Endometrium (tissue), 2 donors: ENCODE measurements around the gene KCNK5.

Source experiments
- FAIRE-seq: peaks from 2 replicates; lab custom pipeline; 2012; peaks lifted over from hg19 to GRCh38; lab: Jason Lieb, UNC
- donor health status: control.
- donor health status: control.

The KCNK5 gene

DNA sequence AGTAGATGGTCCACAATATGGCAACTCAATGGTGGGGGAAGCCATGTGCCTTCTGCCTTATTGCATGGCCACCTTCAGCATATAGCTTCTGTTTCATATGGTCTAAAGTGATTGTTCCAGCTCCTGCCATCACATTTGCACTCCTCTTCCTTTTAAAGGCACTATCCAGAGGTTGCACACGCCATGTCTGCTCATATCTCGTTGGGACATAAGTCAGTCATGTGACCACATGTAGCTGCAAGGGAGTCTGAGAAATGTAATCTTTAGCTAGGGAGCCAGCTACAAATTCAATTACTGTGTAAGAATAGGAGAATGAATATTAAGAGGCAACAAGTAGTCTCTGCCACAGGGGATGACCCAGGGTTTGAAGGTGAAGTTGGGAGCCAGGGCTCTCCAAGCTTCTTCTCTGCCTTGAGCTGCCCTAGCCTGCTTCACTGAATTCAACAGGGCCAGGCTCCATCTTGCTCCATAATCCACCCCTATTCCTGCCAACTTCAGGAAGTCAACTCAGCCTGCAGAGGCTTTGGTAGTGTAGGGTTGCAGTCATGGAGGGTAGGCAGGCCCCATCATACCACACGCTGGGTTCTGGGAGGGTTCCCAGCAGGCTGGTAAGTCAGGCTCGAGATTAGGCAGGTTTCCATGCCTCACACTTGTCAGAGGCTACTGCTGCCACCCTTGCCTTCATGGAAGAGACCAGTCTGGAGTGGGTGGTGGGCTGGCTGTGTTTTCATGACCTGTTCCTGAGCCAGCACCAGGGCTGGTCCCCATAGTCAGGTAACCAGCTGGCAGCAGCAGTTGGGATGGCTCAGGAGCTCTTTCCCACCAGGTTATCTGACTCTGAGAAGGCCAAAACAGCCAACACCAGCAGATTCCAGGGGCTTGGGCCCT lies 57.5 kb downstream of the KCNK5 start:
- FAIRE-seq: no peak

DNA sequence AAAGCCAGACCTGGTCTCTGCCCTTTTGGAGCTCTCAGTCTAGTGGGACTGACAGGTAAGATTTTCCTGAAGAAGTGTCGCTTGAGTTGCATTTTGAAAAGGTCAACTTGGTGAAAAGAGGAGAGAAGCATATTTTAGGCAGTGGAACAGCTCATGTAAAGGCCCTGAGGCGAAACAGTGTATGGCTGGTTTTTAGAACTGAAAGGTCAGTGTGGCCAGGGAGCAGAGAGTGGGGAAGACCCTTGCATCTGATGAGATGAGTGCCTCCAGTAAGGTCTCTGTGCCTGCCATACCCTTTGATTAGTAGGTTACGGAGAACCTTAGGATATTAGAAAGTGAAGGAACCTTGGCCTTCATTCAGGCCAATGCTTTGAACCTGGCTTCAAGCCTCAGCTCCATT lies 58.4 kb downstream of the KCNK5 start:
- FAIRE-seq: no peak

DNA sequence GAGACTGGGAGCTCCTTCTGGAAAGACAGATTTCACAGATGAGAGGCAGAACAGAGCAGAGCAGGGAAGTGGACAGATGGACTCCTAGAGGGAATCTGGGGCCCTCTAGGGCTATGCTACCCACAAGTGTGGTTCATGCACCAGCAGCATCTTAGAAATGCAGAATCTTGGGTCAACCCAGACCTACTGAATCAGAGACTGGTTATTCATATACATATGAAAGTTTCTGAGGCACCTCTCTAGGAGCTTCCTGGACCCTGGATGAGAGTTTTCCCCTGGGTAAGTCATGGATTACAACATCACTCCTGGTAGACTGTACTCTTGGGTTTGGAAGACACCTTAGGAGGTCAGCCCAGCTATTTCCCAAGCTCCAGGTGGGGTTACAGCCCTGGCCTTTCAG lies 58.9 kb downstream of the KCNK5 start:
- no peak for FAIRE-seq

DNA sequence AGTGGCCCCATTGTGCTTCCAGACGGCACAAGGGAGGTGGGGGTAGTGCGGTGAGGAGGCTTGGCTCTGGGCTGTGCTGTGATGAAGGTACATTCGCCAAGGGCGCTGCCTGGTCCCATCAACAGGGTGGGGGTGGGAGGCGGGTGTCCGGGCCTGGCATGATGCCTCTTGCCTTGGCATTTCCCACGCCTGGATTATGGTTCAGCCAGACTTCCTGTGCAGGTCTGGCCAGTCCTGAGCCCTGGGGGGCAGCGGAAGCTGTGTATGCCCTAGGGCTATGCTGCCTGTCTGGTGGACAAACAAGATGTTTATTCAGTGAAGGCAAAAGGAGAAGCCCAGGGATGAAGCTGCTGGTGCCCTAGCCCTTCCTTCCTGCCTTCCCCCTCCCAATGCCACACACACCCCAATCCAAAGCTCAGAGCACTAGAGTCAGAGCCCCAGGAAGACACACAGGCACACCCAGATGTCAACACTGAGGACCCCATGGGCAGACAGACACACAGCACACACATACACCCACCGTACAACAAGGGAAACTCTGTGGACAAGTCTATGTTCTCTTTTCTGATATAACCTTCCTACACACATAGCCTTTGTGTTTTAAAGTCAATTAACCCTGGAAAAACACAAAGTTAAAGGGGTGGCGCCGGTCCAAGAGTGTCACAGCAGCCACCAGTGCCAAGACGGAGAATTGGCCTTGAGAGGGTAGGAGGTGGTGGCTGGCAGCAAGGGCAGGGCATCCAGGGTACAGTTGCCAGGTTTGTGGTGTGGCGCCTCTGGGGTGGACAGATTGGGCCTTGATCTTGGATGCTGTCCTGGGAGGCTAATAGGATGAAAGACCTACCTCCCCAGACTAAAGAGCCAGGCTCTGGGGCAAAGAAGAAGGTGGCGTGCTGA lies 59.6 kb downstream of the KCNK5 start:
- FAIRE-seq: no peak

DNA sequence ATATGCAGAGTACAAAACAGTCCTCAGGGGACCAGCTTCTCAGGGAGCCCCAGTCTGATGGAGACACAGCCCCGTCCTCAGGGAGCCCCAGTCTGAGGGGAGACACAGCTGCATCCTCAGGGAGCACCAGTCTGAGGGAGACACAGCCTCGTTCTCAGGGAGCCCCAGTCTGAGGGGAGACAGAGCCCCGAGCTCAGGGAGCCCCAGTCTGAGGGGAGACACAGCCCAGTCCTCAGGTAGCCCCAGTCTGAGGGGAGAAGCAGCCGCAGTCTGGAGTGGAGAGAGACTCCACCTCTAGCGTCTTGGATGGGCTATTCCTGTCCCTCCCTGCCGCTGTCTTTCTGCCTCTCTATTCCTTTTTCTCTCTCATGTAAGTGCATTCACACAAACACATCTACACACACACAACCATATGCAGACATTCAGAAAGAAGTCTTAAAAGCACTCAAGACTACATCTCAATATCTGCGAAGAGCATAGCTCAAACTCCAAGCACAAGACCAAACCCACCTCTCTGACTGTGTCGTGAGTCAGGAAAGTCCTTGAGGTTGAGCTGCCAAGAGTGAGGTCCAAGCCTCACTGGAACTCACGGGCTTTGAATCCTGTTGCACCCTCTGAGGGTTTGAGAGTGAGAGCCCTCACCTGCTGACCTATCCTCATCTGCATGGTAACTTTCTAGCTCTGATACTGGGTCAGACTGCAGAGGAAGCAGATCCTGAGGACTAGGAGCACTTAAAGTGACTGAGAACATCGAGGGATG lies 61.2 kb downstream of the KCNK5 start:
- no peak for FAIRE-seq

DNA sequence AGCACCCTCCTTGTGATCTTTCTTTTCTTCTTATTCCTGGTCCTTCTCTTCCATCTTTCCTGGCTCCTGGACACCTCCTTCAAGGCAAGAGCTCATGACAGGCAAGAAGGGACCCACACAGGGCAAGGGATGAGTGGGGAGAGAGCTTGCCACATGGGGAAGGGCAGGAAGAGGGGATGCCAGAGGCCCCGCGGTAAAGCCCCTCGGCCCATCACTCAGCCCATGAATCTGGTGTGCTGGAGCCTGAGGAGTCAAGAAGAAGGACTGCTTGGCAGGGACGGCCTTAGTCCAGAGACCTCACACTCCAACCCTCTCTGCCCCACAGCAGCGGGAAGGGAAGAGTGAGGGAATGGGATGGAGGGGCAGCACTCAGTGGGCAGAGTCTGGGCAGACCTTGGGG lies 62.0 kb downstream of the KCNK5 start:
- no peak for FAIRE-seq

DNA sequence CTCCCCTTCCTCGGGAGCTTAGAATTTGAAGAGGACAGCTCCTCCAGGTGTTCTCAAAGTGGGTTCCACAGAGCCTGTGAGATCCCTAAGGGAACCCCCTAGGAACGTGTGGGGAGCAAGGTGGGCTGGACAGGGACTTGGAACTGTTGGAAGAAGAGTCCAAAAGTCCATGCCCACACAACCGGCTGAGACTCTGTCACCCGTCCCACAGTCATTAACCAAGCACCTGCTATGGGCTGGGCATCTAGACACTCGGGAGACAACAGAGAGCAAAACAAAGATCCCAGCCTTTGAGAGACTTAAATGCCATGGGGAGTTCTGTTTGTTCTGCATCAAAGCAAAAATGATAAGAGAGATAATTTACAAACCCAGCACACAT lies 62.4 kb downstream of the KCNK5 start:
- no peak for FAIRE-seq

DNA sequence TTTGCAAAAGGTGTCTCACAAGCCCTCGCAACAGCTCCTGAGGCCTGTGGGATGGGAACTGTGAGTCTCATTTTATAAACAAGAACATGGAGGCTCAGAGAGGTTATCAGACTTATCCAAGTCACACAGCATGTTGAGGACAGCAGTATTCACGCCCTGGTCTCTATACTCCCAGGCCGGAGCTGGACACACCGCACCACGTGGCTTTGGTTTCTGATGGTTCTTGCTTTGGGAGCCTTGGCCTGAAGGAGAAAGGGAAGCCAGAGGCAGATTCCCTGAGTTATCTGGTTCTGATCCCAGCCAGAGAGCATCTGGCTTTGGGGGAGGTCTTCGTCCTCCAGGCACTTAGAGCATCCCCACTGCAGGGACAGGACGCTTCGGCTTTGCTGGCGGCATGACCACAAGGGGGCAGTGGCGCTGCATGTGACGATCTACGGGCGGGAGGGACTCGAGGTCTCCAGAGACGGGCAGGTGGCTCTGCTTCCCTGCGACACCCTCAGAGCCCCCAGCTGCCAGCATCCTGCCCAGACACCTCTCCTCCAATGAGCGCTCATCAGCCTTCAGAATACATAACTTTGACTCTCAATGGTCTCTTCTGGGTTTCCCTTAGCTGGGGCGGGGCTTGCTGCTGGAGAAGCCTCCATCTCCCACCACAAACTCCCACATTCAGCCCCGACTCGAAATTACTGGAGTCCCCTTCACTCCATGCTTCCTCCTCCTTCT lies 62.9 kb downstream of the KCNK5 start:
- no peak for FAIRE-seq

DNA sequence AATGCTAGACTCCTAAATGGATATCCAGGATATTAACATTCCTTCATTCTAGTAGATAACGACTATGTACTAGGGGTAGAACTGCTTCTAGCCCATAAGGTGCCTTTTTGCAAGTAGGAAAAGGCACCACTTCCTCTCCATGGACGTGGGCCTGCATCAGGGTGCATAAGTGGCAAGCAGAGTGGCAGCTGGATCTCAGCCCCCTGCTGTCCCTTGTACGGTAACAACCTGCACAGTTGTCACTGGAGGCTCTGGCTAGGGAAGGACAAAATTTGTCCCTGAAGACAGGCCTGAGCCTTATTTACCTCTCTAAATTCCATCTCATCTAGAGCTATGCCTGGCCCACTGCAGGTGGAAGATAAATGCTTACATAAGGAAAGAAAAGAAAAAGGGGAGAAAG lies 71.8 kb downstream of the KCNK5 start:
- FAIRE-seq: no peak

DNA sequence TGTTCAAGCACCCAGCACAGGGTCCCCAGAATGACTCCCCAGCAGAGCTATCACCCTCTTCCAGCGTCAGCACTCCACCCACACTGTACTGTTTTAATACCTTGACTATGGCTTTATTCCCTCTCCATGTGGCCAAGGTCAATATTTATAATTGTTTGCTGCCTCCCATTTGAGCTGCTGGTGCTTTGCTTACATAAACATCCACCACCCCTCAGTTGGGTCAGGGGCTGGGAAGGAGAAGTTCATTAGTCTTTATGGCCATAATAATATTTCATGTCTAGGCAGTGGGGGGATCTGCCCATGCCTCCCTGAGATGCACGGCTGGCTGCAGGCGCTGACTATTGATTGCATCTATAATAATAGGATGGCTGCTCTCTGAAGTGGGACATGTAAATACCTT lies 72.5 kb downstream of the KCNK5 start:
- FAIRE-seq: no peak

DNA sequence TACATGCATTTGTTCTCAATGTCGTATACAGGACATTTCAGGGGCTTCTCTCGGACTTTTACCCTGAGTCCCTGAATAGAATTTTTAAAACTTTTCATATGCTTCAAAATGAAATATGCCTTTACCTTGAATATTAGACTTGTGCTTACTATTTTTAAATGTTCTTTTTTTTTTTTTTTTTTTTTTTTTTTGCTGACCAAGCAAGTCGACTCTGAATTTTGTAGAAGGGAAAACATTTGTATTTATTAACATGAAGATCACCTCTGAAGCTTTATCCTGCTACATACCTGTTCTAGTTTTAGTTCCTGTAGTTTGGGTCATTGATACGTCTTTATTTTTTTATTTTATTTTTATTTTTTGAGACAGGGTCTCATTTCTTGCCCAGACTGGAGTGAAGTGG lies 74.6 kb downstream of the KCNK5 start:
- no peak for FAIRE-seq

DNA sequence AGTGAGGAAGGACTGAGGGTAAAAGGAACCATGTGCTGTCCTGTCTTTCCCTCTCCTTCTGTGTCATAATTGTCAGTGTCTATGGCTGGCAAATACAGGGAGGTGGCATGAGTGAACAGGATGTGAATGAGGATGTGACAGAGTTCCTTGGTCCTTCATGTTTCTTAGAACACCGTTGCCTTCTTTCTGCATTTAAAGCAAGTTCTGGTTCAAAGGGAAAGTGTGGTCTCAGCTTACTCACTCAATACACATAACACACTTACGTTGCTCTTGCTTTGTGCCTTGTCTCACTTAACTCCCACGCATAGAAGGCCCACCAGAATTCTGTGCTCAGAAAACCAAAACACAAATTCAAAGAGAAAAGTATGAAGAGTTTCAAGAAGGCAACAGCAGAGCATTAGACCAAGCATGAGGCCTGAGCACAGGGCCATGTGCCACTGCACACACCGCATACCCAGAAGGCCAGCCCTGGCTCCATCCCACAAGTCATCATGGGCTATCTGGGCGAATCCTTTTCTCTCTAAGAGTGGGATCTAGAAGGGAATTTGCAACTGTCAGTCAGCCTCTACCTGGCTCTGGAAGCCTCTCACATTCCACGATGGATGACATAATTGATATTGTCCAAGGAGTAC lies 75.4 kb downstream of the KCNK5 start:
- FAIRE-seq: no peak

DNA sequence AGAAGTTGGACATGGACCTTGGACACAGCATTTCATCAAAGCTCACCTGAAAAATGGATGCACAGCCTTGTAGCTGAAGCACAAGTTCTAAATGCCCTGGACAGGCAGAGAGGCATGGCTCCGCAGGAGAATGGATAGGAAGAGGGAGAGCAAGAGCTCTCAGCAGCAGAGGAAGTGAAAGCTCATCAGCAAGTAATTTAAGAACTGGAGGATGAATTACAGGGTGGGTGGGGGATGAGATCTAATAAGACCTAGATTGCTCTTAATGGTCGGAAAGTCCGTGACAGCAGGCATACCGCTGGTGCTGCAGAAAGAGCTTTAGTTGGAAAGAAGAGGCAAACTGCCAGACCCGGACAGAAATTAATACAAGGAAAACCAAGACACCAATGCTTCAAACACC lies 77.0 kb downstream of the KCNK5 start:
- FAIRE-seq: no peak

DNA sequence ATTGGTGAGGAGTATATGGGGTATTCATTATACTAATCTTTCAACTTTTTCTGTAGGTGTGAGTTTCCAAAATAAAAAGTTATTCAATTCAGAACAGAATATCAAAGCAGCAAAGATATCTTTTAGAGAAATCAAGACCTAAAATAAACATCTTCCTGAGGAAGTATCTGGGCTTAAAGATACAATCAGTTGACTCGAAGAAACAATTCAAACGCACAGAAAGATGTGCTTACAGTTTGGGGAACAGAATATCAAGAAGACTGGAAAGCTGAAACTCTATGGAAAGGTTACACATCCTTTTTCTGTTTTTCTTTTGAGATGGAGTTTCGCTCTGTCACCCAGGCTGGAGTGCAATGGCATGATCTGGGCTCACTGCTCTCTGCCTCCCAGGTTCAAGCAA lies 78.1 kb downstream of the KCNK5 start:
- no peak for FAIRE-seq

DNA sequence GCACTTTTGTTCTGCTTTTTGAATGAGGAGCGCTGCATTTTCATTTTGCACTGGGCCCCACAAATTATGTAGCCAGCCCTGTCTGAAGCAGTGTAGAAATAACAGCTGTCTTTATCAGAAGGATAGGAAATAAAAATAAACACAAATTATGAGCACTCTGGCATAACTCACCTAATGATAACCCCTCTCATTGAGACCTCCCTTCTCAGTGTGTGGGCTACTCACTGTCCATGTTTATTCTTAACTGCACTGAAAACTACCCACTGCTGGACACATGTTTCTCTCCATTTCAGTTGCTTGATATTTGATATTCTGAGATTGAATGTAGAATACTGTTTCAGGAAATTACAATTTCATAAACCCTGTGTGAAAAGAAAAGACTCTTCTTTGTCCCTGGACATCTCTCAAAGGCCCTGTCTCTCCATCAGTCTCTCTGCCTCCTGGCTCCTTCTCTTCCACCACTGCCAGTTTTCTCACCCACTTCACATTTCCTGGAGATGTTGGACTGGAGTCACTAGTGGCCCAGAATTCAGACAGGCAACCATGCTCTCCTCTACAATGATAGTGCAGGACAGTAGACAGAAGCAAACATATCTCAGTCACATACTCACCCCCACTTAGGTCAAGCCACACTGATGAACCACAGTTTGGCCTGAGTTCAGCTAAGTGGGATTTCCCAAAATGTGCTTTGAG lies 84.6 kb downstream of the KCNK5 start:
- no peak for FAIRE-seq

DNA sequence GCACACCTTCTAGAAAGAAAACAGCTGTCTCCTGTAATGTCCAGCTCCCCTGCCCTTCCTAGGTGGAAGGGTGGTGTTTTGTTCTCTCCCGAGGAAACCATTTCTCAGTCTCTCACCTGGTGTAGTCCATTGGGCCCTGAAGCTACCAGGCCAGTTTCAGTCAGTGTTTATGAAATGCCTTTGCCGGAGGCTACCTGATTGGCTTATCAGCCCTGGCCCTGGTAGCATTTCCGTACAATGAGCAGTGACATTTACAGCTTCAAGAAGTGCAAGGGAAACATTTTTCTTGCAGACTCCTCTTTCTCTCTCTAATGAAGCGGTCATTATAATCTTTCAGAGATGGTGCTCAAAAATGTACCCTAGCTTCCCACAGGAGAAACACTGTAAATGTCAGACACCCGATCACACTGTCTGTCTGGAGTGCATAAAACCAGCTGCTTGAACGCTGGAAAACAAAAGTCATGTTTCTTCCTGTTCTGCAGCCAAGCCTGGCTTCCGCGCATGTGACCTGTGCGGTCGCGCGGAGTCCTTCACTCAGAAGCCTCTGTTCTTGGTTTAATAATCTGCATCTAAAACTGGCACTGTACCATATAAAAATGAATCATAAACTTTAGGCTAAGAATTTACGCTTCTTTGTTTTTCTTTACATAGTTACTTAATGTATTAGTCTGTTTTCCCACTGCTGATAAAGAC lies 85.9 kb downstream of the KCNK5 start:
- no peak for FAIRE-seq

DNA sequence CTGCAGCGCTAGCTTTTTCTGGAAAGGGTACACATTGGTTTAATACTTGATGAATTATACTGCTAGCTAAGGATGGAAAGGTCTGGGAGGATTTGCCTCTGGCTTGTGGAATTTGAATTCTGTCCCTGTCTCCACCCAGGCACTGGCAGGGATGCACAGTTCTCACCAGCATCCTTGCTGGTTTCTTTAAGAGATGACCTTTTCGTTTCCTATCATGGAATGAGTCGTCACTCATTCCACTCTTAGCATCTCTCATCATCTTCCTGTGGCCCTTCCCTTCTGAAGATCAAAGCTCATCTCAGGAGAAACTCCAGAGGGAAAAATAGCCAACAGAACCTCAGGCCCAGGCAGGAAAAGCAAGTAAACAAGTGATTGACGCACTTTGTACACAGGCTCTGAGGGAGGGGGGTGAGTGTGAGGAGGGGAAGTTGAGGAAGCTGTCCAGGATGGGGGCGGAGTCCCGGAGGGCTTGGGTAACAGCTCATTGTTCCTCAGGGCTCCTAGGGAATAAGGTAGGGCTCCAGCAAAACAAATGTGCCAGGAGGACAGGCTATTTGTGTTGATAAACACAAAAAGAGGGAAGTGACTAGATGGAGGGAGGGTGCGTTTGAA lies 88.6 kb downstream of the KCNK5 start:
- no peak for FAIRE-seq
